Gastrocnemius medialis (tissue), 4 donors: ENCODE measurements around the gene INS. TPM values are rescaled to one million over a fixed set of nuclear protein-coding genes. Genes with fewer than 3 reads are reported as not detected.

Experiments used
- ATAC-seq, 2 donors: fragments of 150-250 bp; one replicate each; pipeline ENCODE4 v1.9.1; 2016
- DNase-seq, 2 donors: peaks; one replicate each; pipeline ENCODE4 v3.0.0-alpha.2; 2019
- H3K27ac ChIP-seq, 4 donors: fragments of 200-600 bp; sonication (generic); 1 replicate in 1 of 4; 2 replicates in 3 of 4; pipeline ENCODE4 v1.5.1; 2016 to 2018; ENCODE audit warnings: mild to moderate bottlenecking in 2 of 4, moderate library complexity in 1 of 4
- H3K27me3 ChIP-seq, 3 donors: fragments of 200-600 bp; sonication (generic) in 2 of 3; 1 replicate in 1 of 3; 2 replicates in 2 of 3; pipeline versions ENCODE4 v1.5.1 to v1.6.0; 2016 to 2019; ENCODE audit warnings: mild to moderate bottlenecking in 1 of 3, moderate library complexity in 1 of 3
- H3K36me3 ChIP-seq, 2 donors: fragments of 200-600 bp; sonication (generic) in 1 of 2; one replicate each; pipeline ENCODE4 v1.5.1; 2017 to 2018
- H3K4me1 ChIP-seq, 2 donors: fragments of 200-600 bp; sonication (generic) in 1 of 2; one replicate each; pipeline ENCODE4 v1.5.1; 2016 to 2017; ENCODE audit warnings: mild to moderate bottlenecking in 2 of 2
- H3K4me3 ChIP-seq, 4 donors: fragments of 200-600 bp; sonication (generic) in 3 of 4; 1 replicate in 1 of 4; 2 replicates in 3 of 4; pipeline ENCODE4 v1.5.1; 2016 to 2019; ENCODE audit warnings: mild to moderate bottlenecking in 2 of 4
- H3K9me3 ChIP-seq, 3 donors: fragments of 200-600 bp; sonication (generic) in 2 of 3; 1 replicate in 1 of 3; 2 replicates in 2 of 3; pipeline ENCODE4 v1.5.1; 2016 to 2019
- CTCF ChIP-seq, 5 experiments: fragments of 450-650 bp in 3 of 5; fragments of 200-600 bp in 2 of 5; sonication (generic) in 2 of 5; IDR thresholded peaks in 4 of 5; conservative IDR thresholded peaks in 1 of 5; 1 replicate in 4 of 5; 2 replicates in 1 of 5; pipeline ENCODE4 v1.5.1; 2016 to 2019; ENCODE audit warnings: antibody characterized with exemption in 5 of 5, mild to moderate bottlenecking in 3 of 5, moderate library complexity in 3 of 5
- POLR2A ChIP-seq, 2 donors: fragments of 450-650 bp; IDR thresholded peaks; one replicate each; pipeline ENCODE4 v1.6.1; 2017; ENCODE audit warnings: antibody characterized with exemption in 2 of 2, mild to moderate bottlenecking in 2 of 2, moderate library complexity in 2 of 2
- in situ Hi-C, 4 donors: fragments of 200-750 bp; cut with MboI; loops; one replicate each; pipeline versions ENCODE4 v1.15.0 to v1.8.0; 2017; ENCODE audit warnings: low sequenced_read_pairs in 4 of 4
- intact Hi-C: fragments of 100-400 bp; cut with DNase I; formaldehyde crosslinking; loops from one replicate; pipeline ENCODE4 v1.15.1; 2023; ENCODE audit warnings: low total_unique reads
- total RNA-seq, 4 donors: library from RNA; depleted of rRNA; stranded (reverse); fragments of >200 nt; gene quantifications; one replicate each; pipeline versions ENCODE4 v1.1.0 to v1.2.3, GENCODE V29; 2016

The INS gene
- total RNA-seq, 4 donors from 2014 or later: not detected

- DNase-seq (no peak), ATAC-seq (no peak)
- H3K27me3 ChIP-seq: peaks cover 0 to 16% (median 10%) of the 10 kb centered on the region in 3 donors
- in situ Hi-C loops (loop anchor here (10.0 to 25.0 kb wide), 3 partner anchors 213 to 238 kb away; partner anchors contain the start of genes TSSC4 (in 2 of the 4), KCNQ1 (in 1 of the 4) and TRPM5 (in 1 of the 4)), intact Hi-C loops (loop anchor here (10.0 kb wide), 1 partner anchor 105 kb away; the partner anchor contains the start of genes C11orf21 and TSPAN32)
- TF ChIP-seq CTCF (IDR thresholded peaks at IDR 0.05 in 4 of 5, conservative IDR thresholded peaks at IDR 0.05 in 1 of 5) (no peak), POLR2A (IDR thresholded peaks at IDR 0.05) (no peak)
- no peaks in the 10 kb centered on the region for H3K9me3 ChIP-seq
- no peak overlapping the region for H3K4me3 ChIP-seq
- H3K36me3 ChIP-seq: no peaks in the 10 kb centered on the region
- no peak overlapping the region for H3K27ac ChIP-seq
- H3K4me1 ChIP-seq: no peaks in the 10 kb centered on the region
Observed at GRCh38 chr11:2199466-2200341, 38.7 kb upstream of the INS start.

- H3K4me1 ChIP-seq: no peaks in the 10 kb centered on the region
- no peak for ATAC-seq
- DNase-seq: no peak
- no peak overlapping the region for H3K4me3 ChIP-seq
- no peak overlapping the region for H3K27ac ChIP-seq
- H3K27me3 ChIP-seq: peaks cover 0 to 16% (median 14%) of the 10 kb centered on the region in 3 donors
- H3K9me3 ChIP-seq: no peaks in the 10 kb centered on the region
- H3K36me3 ChIP-seq: no peaks in the 10 kb centered on the region
- no peak for TF ChIP-seq POLR2A (IDR thresholded peaks at IDR 0.05)
- no peak for TF ChIP-seq CTCF (IDR thresholded peaks at IDR 0.05 in 4 of 5, conservative IDR thresholded peaks at IDR 0.05 in 1 of 5)
- in situ Hi-C loops: loop anchor here (10.0 to 25.0 kb wide), 3 partner anchors 214 to 239 kb away; partner anchors contain the start of genes TSSC4 (in 2 of the 4), KCNQ1 (in 1 of the 4) and TRPM5 (in 1 of the 4)
- intact Hi-C loops: loop anchor here (10.0 kb wide), 1 partner anchor 106 kb away; the partner anchor contains the start of genes C11orf21 and TSPAN32
Observed at GRCh38 chr11:2198621-2199365, 37.8 kb upstream of the INS start.

GRCh38 chr11:2197771-2198520 lies 36.9 kb upstream of the INS start:
- H3K9me3 ChIP-seq: no peaks in the 10 kb centered on the region
- ATAC-seq (no peak), DNase-seq (no peak)
- intact Hi-C loops (loop anchor here (1.0 to 10.0 kb wide), 2 partner anchors 107 to 222 kb away; partner anchors contain the start of genes C11orf21 and TSPAN32), in situ Hi-C loops (loop anchor here (10.0 to 25.0 kb wide), 3 partner anchors 214 to 239 kb away; partner anchors contain the start of genes TSSC4 (in 2 of the 4), KCNQ1 (in 1 of the 4) and TRPM5 (in 1 of the 4))
- H3K4me1 ChIP-seq: no peaks in the 10 kb centered on the region
- no peak overlapping the region for H3K27ac ChIP-seq
- no peak overlapping the region for H3K4me3 ChIP-seq
- H3K36me3 ChIP-seq: no peaks in the 10 kb centered on the region
- TF ChIP-seq CTCF (IDR thresholded peaks at IDR 0.05 in 4 of 5, conservative IDR thresholded peaks at IDR 0.05 in 1 of 5) (no peak), POLR2A (IDR thresholded peaks at IDR 0.05) (no peak)
- H3K27me3 ChIP-seq: peaks cover 0 to 16% (median 14%) of the 10 kb centered on the region in 3 donors
